ENCODE measurements around the gene PADI1.

The PADI1 gene

GRCh38 chr1:17274186-17275170, 69.5 kb downstream of the PADI1 start:
- DNase-seq: no peak

- no peak for DNase-seq
Observed at GRCh38 chr1:17276568-17276967, 71.6 kb downstream of the PADI1 start.

- no peak for DNase-seq
Observed at GRCh38 chr1:17277511-17278159, 72.7 kb downstream of the PADI1 start.

GRCh38 chr1:17278996-17279830, 74.3 kb downstream of the PADI1 start:
- no peak for DNase-seq

- DNase-seq: no peak
Observed at GRCh38 chr1:17280436-17280835, 75.5 kb downstream of the PADI1 start.

- DNase-seq: no peak
Observed at GRCh38 chr1:17280894-17281293, 76.0 kb downstream of the PADI1 start.

- no peak for DNase-seq
Observed at GRCh38 chr1:17281775-17282181, 76.8 kb downstream of the PADI1 start.

GRCh38 chr1:17282836-17283235, 77.9 kb downstream of the PADI1 start:
- no peak for DNase-seq

GRCh38 chr1:17286646-17287045, 81.7 kb downstream of the PADI1 start:
- no peak for DNase-seq

- DNase-seq: no peak
Observed at GRCh38 chr1:17287130-17287776, 82.3 kb downstream of the PADI1 start.

- DNase-seq: no peak
Observed at GRCh38 chr1:17289721-17290120, 84.8 kb downstream of the PADI1 start.

GRCh38 chr1:17290553-17290952, 85.6 kb downstream of the PADI1 start:
- DNase-seq: no peak

GRCh38 chr1:17292299-17293160, 87.6 kb downstream of the PADI1 start:
- no peak for DNase-seq

- DNase-seq: no peak
Observed at GRCh38 chr1:17293681-17294425, 88.9 kb downstream of the PADI1 start.

- DNase-seq: no peak
Observed at GRCh38 chr1:17295292-17295691, 90.4 kb downstream of the PADI1 start.

All from activated CD4-positive, CD25-positive, alpha-beta regulatory T cell (primary cell).